ENCODE measurements around the gene TRPM2. TPM values are rescaled to one million over a fixed set of nuclear protein-coding genes. Genes with fewer than 3 reads are reported as not detected.

TRPM2 gene
- total and polyA plus RNA-seq, 2 of the 8 experiments (the other 6 are each of a cell fraction or from before 2014, with no cell fraction given), result 0.27 to 0.28 TPM

DNA sequence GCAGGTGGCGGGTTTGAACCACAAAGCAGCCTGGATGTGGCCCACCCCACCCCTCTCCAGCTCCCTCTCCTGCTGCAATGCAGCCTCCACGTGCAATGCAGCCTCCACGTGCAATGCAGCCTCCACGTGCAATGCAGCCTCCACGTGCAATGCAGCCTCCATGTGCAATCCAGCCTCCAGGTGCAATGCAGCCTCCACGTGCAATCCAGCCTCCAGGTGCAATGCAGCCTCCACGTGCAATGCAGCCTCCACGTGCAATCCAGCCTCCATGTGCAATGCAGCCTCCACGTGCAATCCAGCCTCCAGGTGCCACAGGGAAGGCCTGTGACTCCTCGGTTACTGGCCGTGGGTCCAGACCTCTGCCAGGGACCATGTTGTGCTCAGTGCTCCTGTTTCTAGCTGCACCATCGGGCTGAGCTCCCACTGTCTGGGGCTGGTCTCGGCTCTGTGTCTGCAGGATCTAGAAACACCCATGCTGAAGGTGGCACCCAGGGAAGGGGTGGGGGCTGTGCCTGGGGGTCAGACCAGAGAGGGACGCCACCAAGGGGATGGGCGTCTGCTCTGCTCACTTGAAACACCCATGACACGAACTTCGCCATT, 90.0 kb downstream of the TRPM2 start:
- ChIA-PET CTCF (ENCODE audit: partially characterized antibody) (interaction anchor here (0.9 to 4.7 kb wide), 10 partner anchors 11 to 129 kb away, joined by 3 to 20 read pairs (median 4); partner anchors contain the start of gene KRTAP10-4), POLR2A (ENCODE audit: partially characterized antibody) (interaction anchor here (0.6 to 1.9 kb wide), 4 partner anchors 11 to 365 kb away, joined by 4 to 6 read pairs (median 4); no protein-coding TSS in a partner anchor)
- H3K23ac ChIP-seq (ENCODE audit: insufficient read length), result no peak overlapping the region
- no peak for TF ChIP-seq CREB1 (IDR thresholded peaks at IDR 0.05)
- no peak for TF ChIP-seq TBP (IDR thresholded peaks at IDR 0.05; ENCODE audit: low read depth, low read length)
- no peak for TF ChIP-seq CHD2 (IDR thresholded peaks at IDR 0.05; ENCODE audit: low read length)
- no peak for TF ChIP-seq ZNF274 (IDR thresholded peaks at IDR 0.05; ENCODE audit: borderline replicate concordance, extremely low read depth, low read length)
- TF ChIP-seq, protein P1, sequence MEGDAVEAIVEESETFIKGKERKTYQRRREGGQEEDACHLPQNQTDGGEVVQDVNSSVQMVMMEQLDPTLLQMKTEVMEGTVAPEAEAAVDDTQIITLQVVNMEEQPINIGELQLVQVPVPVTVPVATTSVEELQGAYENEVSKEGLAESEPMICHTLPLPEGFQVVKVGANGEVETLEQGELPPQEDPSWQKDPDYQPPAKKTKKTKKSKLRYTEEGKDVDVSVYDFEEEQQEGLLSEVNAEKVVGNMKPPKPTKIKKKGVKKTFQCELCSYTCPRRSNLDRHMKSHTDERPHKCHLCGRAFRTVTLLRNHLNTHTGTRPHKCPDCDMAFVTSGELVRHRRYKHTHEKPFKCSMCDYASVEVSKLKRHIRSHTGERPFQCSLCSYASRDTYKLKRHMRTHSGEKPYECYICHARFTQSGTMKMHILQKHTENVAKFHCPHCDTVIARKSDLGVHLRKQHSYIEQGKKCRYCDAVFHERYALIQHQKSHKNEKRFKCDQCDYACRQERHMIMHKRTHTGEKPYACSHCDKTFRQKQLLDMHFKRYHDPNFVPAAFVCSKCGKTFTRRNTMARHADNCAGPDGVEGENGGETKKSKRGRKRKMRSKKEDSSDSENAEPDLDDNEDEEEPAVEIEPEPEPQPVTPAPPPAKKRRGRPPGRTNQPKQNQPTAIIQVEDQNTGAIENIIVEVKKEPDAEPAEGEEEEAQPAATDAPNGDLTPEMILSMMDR (IDR thresholded peaks at IDR 0.05; ENCODE audit: control extremely low read depth in 1 of 3, insufficient read depth in 1 of 3, low read depth in 1 of 3, low read length in 3 of 3), result no peak
- TF ChIP-seq KDM5A (IDR thresholded peaks at IDR 0.05; ENCODE audit: low read length), result no peak
- no peak for TF ChIP-seq RFX5 (IDR thresholded peaks at IDR 0.05; ENCODE audit: borderline replicate concordance, low read depth, low read length)
- TF ChIP-seq, protein P2, sequence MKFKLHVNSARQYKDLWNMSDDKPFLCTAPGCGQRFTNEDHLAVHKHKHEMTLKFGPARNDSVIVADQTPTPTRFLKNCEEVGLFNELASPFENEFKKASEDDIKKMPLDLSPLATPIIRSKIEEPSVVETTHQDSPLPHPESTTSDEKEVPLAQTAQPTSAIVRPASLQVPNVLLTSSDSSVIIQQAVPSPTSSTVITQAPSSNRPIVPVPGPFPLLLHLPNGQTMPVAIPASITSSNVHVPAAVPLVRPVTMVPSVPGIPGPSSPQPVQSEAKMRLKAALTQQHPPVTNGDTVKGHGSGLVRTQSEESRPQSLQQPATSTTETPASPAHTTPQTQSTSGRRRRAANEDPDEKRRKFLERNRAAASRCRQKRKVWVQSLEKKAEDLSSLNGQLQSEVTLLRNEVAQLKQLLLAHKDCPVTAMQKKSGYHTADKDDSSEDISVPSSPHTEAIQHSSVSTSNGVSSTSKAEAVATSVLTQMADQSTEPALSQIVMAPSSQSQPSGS (IDR thresholded peaks at IDR 0.05; ENCODE audit: low read length), result no peak
- TF ChIP-seq ASH2L (IDR thresholded peaks at IDR 0.05; ENCODE audit: low read length), result no peak

More for the DNA sequence above, 90.0 kb downstream of the TRPM2 start:
- Histone ChIP-seq H3K56ac (replicated peaks; ENCODE audit: insufficient read length, low read depth, low read length) (no peak overlapping the region), H3K9me3 (ENCODE audit: insufficient read depth in 2 of 2, low read depth in 1 of 2, low read length in 1 of 2) (no peaks in the 10 kb centered on the region), H2BK120ac (replicated peaks; ENCODE audit: low read depth, low read length) (no peak overlapping the region), H2BK5ac (ENCODE audit: low read depth, low read length) (no peak overlapping the region), H3K23me2 (ENCODE audit: low read depth, low read length) (no peaks in the 10 kb centered on the region), H3K18ac (ENCODE audit: extremely low read depth, low read length) (no peak overlapping the region), H4K20me1 (replicated peaks in 1 of 2; ENCODE audit: control insufficient read depth in 1 of 2, insufficient read depth in 2 of 2, low read length in 2 of 2) (no peaks in the 10 kb centered on the region), H2BK20ac (ENCODE audit: low read length) (no peak overlapping the region), H4K8ac (ENCODE audit: extremely low read depth, insufficient read depth, low read length) (no peak overlapping the region; the same call in 1 of the 2 replicates), H3K4ac (replicated peaks; ENCODE audit: insufficient read length, low read depth, low read length) (no peak overlapping the region), H3K27me3 (replicated peaks in 1 of 4; ENCODE audit: control insufficient read depth in 3 of 4, extremely low read depth in 1 of 4, insufficient read depth in 3 of 4, low read length in 3 of 4) (no peaks in the 10 kb centered on the region), H2BK15ac (ENCODE audit: low read length) (no peak overlapping the region), H3K36me3 (ENCODE audit: control insufficient read depth in 2 of 4, insufficient read depth in 4 of 4, low read length in 3 of 4) (no peaks in the 10 kb centered on the region), H4K5ac (ENCODE audit: insufficient read length, low read depth, low read length) (no peak overlapping the region), H3K9ac (replicated peaks in 1 of 4; ENCODE audit: extremely low read depth in 1 of 4, low read depth in 3 of 4, low read length in 3 of 4) (no peak overlapping the region), H3K79me2 (ENCODE audit: control insufficient read depth in 1 of 2, insufficient read depth in 2 of 2, low read length in 2 of 2) (no peaks in the 10 kb centered on the region), H3K27ac (ENCODE audit: low read depth, low read length) (no peak overlapping the region), H3K14ac (ENCODE audit: insufficient read length) (no peak overlapping the region), H3K4me3 (ENCODE audit: extremely low read depth in 1 of 4, insufficient read depth in 2 of 4, low read depth in 3 of 4, low read length in 4 of 4) (no peak overlapping the region), H2BK12ac (ENCODE audit: low read depth, low read length) (no peak overlapping the region), H4K91ac (replicated peaks; ENCODE audit: insufficient read length, low read length) (no peak overlapping the region), H3K4me1 (replicated peaks in 1 of 4; ENCODE audit: control insufficient read depth in 3 of 4, insufficient read depth in 4 of 4, low read length in 3 of 4) (no peaks in the 10 kb centered on the region; a peak in 1 of 7 replicates), H2AK5ac (ENCODE audit: low read depth, low read length) (no peak overlapping the region), H2AFZ (ENCODE audit: low read length) (no peak overlapping the region), H3K79me1 (ENCODE audit: low read depth, low read length) (no peaks in the 10 kb centered on the region), H3K4me2 (ENCODE audit: insufficient read depth in 1 of 2, low read depth in 2 of 2, low read length in 2 of 2) (no peak overlapping the region)
- 74% methylated on average over 15 of the region's 17 CpGs; no CpG with 5 or more reads in 1 of the 2 experiments for WGBS, 2 experiments (ENCODE audit: extremely low coverage in 1 of 2, insufficient coverage in 1 of 2, insufficient read length in 1 of 2, insufficient replicate concordance in 2 of 2, low coverage in 1 of 2, low lambda C conversion rate in 2 of 2, missing lambda C conversion rate in 1 of 2)
- FAIRE-seq, result no peak
- no peak for DNase-seq (ENCODE audit: low read depth in 1 of 2, low spot score in 2 of 2)

Data from H1 (cell line).